Gastrocnemius medialis (tissue), 4 donors: ENCODE data around the gene CNGA1.

Experiments
- POLR2A ChIP-seq, 2 donors: fragments of 450-650 bp; IDR thresholded peaks; one replicate each; pipeline ENCODE4 v1.6.1; 2017; ENCODE audit warnings: antibody characterized with exemption in 2 of 2, mild to moderate bottlenecking in 2 of 2, moderate library complexity in 2 of 2
- TF ChIP-seq, protein P1 (sequence below), 5 experiments: fragments of 450-650 bp in 3 of 5; fragments of 200-600 bp in 2 of 5; sonication (generic) in 2 of 5; IDR thresholded peaks in 4 of 5; conservative IDR thresholded peaks in 1 of 5; 1 replicate in 4 of 5; 2 replicates in 1 of 5; pipeline ENCODE4 v1.5.1; 2016 to 2019; ENCODE audit warnings: antibody characterized with exemption in 5 of 5, mild to moderate bottlenecking in 3 of 5, moderate library complexity in 3 of 5

DNA sequence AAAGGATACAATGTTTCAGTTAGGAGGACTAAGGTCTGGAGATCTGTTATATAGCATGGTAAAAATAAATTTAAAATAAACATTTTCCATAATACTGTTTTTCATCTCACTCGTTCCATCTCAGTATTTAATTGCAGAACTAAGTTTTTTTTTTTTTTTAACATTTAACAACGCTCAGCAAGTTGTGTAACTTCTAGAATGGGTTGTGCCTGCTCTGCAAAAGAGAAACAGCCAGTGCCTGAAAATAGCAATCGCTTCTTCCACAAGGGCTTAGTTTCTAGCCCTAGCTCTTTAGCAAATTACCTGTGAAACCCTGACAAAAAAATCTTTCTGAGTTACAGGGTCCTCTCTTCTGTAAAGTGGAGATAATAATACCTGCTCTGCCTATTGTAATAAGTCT is 41.9 kb downstream of the CNGA1 start:
- TF ChIP-seq, protein P1, sequence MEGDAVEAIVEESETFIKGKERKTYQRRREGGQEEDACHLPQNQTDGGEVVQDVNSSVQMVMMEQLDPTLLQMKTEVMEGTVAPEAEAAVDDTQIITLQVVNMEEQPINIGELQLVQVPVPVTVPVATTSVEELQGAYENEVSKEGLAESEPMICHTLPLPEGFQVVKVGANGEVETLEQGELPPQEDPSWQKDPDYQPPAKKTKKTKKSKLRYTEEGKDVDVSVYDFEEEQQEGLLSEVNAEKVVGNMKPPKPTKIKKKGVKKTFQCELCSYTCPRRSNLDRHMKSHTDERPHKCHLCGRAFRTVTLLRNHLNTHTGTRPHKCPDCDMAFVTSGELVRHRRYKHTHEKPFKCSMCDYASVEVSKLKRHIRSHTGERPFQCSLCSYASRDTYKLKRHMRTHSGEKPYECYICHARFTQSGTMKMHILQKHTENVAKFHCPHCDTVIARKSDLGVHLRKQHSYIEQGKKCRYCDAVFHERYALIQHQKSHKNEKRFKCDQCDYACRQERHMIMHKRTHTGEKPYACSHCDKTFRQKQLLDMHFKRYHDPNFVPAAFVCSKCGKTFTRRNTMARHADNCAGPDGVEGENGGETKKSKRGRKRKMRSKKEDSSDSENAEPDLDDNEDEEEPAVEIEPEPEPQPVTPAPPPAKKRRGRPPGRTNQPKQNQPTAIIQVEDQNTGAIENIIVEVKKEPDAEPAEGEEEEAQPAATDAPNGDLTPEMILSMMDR (IDR thresholded peaks at IDR 0.05 in 4 of 5, conservative IDR thresholded peaks at IDR 0.05 in 1 of 5) = no peak
- TF ChIP-seq POLR2A (IDR thresholded peaks at IDR 0.05) = no peak
